Mammary epithelial cell (primary cell): Measurements from ENCODE around the gene BAZ1B.

Source experiments
- CTCF ChIP-seq, 2 donors: IDR thresholded peaks in 1 of 2; conservative IDR thresholded peaks in 1 of 2; 2 replicates each; pipeline ENCODE4 v1.5.1; 2011 to 2012; ENCODE audit warnings: inconsistent platforms in 2 of 2, low read length in 2 of 2, mild to moderate bottlenecking in 2 of 2, control low read depth in 1 of 2, low read depth in 1 of 2; ENCODE audit not compliant: insufficient read depth in 1 of 2; ENCODE audit errors: extremely low read depth in 1 of 2
- EZH2 ChIP-seq: IDR thresholded peaks from 2 replicates; pipeline ENCODE4 v1.6.1; 2012; ENCODE audit warnings: low read length, inconsistent platforms, borderline replicate concordance

GRCh38 chr7:73395538-73396503 lies 126.3 kb downstream of the BAZ1B start:
- TF ChIP-seq EZH2 = no peak
- no peak for TF ChIP-seq CTCF (conservative IDR thresholded peaks at IDR 0.05 in 1 of 2, IDR thresholded peaks at IDR 0.05 in 1 of 2; ENCODE audit: extremely low read depth in 1 of 2, insufficient read depth in 1 of 2, low read depth in 1 of 2, low read length in 2 of 2)
